Activated effector memory CD4-positive, alpha-beta T cell treated with Interleukin-2 at 50 U/mL for 16 hours (primary cell): ENCODE data around the gene PSORS1C1.

Experiments used
- DNase-seq: peaks from one replicate; pipeline ENCODE4 v3.0.0-alpha.2; 2020

The PSORS1C1 gene

DNA sequence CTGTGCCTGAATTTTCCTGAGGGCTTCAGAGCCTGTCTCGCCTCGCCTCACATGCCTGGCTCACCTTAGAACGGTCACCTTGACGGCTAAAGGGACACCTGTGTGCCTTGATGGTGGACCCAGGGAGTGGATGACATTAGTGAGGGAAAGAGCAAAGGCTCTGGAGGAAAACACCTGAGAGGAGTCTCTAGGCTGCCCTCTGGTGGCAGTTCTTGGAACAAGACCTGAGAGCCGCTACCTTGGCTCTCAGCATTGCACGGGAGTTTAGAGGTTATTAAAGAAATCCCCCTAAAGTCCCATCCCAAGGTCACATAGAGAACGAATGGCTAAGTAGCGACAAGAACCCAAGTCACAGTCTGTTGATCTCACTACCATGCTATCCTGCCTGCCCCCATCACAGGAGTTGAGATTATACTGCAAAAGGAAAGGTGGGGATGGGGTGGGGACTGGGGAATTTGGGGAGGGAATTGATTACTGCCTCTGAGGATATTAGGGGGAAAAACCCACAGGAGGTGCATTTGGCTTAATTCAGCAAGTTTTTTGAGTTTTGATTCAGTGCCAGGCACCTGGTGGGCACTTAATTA is 13.6 kb downstream of the PSORS1C1 start:
- peak; percentile 59 for DNase-seq

DNA sequence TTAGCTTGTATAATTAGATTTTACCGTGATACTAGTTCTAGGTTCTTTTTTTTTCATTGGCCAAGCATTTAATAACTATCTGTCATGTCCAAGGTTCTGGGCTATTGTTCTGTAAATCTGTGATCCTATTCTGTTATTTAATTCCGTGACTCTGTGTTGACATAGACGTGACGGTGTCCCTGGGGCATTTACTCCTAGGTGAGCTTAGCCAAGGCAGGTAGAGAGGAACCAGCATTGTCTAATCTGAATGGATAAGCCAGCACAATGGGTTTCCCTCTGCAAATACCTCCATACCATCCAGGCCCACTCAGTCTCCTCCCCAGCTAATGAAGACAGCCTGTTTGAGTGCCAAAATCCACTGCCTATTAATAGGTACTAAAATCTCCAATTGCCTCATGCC is 14.5 kb downstream of the PSORS1C1 start:
- no peak for DNase-seq

- no peak for DNase-seq
These were observed 16.2 kb downstream of the PSORS1C1 start for GRCh38 chr6:31130751-31131150.

GRCh38 chr6:31131595-31131994 is 17.0 kb downstream of the PSORS1C1 start:
- no peak for DNase-seq

DNA sequence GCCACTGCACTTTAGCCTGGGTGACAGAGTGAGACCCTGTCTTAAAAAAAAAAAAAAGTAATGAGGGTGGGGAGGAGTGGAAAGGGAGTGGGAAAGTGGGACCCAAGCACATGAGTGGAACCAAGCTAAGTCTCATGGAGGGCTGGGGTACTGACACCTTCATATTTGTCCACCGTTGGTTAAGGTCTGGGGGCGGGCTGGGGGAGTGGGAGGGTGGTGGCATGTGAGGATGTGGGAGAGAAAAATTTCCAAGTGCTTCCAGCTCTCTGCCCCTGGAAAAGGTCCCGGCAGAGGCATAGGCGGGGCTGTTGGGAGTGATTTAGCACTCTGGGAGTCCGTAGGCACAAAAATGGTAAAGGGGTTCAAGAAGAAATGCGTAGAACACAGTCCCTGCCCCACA is 18.2 kb downstream of the PSORS1C1 start:
- no peak for DNase-seq

GRCh38 chr6:31135710-31136109 is 21.1 kb downstream of the PSORS1C1 start:
- DNase-seq = no peak

DNA sequence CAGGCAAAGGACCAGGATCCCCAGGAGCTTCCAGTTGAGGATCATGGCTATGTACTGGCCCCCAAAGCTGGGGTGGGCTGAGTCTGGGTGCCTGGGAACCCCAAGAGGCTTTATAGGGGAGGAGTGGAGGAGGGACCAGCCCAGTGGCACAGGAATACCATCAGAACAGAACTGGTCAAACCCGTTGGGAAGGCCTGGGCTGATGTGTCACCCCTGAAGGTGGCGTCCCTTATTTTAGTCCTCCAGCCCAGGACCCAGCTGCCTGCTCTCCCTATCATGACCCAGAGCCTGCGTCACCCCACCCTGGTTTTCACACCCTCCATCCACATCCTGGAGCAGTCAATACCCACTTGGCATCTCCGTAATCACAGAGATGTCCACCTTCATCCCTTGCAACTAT is 24.4 kb downstream of the PSORS1C1 start, which contains the start of gene PSORS1C2:
TSS of gene PSORS1C2 (minus strand) at position 85 of the 400 bp plus-strand sequence. CDS start at position 45, 40 bp downstream.
- no peak for DNase-seq

DNA sequence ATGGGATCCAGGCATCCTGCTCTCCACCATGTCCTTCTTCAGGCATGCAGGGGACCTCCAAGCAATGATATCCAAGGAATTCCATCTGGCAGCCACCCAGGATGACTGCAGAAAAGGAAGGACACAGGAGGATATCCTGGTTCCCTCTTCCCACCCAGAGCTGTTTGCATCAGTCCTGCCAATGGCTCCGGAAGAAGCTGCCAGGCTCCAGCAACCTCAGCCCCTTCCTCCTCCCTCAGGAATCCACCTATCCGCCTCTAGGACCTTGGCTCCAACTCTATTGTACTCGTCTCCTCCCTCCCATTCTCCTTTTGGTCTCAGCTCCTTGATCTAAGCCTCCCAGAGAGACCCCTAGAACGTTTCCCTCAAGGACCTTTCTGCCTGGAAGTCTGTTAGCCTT is 25.0 kb downstream of the PSORS1C1 start:
- no peak for DNase-seq

DNA sequence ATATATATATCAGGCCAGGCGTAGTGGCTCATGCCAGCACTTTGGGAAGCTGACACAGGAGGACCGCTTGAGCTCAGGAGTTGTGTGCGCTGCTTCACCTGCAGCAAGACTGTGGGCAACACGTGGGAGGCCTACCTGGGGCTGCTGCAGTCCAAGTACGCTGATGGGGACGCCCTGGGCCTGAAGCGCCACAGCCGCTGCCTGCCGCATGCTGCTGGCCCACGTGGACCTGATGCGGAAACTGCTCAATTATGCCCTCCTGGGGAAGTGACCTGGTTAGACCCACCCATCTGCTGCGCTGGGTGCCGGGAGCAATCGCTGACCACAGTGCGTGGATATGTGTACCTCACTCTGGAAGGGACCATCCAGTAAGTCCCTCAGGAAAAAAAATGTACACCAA is 26.0 kb downstream of the PSORS1C1 start:
- no peak for DNase-seq

- no peak for DNase-seq
These were observed 27.8 kb downstream of the PSORS1C1 start for GRCh38 chr6:31142361-31142761.

GRCh38 chr6:31143148-31143547 is 28.5 kb downstream of the PSORS1C1 start:
- no peak for DNase-seq

DNA sequence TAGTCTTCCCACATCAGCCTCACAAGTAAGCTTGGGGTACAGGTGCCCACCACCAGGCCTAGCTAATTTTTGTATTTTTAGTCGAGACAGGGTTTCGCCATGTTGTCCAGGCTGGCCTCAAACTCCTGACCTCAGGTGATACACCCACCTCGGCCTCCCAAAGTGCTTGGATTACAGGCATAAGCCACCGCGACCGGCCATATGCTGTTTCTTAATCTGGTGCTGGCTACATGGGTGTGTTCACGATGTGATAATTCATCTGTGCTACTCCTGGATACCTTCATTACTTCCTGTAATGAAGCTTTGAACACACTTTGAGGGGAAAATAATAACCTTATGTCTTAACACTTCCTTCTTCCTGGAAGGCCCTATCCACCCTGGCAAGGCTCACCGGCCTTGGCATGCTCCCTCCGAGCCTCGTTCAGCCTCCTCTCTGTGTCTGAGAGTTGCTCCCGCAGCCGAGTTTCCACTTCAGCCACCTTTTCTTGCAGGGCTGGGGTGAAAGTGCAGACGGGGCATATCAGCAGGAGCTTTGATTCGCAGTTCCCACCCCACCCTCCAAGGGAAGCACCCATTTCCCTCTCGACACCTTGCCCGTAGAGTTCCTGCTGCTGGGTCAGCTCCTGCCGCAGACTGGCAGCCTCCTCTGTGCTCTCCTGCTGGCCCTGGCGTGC is 29.8 kb downstream of the PSORS1C1 start:
- DNase-seq = no peak

DNA sequence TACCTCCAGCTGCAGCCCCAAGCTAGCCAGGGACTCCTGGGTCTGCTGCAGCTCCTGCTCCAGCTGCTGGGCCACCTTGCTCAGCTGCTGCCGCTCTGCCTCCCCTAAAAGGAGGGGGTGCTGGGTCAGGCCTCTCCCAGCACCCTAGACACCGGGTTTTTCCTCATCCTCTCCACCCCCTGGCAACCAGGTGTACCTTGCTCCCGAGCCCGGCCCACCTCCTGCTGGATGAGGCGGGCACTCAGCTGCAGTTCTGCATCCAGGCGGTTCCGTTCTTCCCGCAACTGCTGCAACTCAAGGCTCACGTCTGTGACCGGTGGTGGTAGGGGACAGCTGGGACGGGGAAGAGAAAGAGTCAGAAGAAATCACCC is 30.4 kb downstream of the PSORS1C1 start:
- no peak for DNase-seq

GRCh38 chr6:31145386-31145785 is 30.8 kb downstream of the PSORS1C1 start:
- no peak for DNase-seq

DNA sequence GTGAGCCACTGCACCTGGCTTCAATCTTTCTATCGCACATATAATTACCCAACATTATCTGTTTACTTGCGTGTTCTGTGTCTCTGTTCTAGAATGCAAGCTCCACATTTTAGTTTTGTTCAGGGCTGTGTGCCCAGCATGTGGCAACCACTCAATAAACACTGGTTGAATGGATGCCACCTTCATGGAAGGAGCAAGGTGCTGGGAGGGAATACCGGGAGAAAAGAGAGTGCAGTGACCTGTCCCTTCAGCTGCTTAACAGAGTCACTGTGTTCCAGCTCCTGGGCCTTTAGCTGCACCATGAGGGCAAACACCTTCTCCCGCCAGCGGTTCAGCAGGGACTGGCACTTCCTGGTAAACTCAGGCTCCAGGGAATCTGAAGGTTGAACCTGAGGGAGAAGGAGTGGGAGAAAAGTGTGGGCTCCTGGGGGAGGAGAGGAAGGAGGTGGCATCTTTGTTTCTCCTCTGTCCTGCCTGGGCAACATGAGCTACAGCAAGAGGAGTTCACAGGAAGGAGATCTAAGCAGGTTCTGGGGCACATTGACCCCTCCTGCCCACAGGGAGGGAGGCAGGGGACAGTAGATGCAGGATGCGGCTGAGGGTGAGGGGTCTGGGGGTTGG is 35.3 kb downstream of the PSORS1C1 start:
- no peak for DNase-seq

- no peak for DNase-seq
These were observed 38.2 kb downstream of the PSORS1C1 start for GRCh38 chr6:31152781-31153180.

DNA sequence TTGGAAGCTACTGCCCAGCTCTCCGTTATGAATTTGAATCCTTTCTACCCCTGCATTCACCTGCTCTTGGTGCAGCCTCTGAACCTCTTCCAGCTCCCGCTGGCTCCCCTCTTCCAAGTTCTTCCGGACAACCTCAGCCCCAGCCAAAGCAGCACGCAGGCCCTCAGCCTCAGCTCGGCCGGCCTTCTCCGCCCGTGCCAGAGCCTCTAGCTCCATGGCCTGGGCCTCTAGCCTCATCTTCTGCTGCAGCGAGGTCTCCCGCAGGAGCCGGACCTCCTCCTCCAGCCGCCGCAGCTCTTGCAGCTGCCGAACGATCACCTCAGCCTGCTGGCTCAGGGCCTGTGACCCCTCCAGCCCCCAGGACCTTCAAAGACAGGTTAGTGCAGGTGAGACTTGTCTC is 39.8 kb downstream of the PSORS1C1 start:
- no peak for DNase-seq

- DNase-seq = no peak
These were observed 42.0 kb downstream of the PSORS1C1 start for GRCh38 chr6:31156641-31157040.

GRCh38 chr6:31157513-31158139 is 43.0 kb downstream of the PSORS1C1 start, which contains the start of gene CCHCR1:
CCHCR1 (minus strand) TSS chr6:31157802; CDS start chr6:31157600, 202 bp downstream.
- DNase-seq = no peak

GRCh38 chr6:31158140-31158862 is 43.7 kb downstream of the PSORS1C1 start, which contains the start of gene TCF19:
TCF19 (plus strand) TSS chr6:31158589; CDS start chr6:31159470, 881 bp downstream.
- peak; percentile 99 for DNase-seq

- DNase-seq = peak; percentile 7
These were observed 44.6 kb downstream of the PSORS1C1 start for GRCh38 chr6:31158863-31159855.
